ENCODE measurements around the gene GCK.

- peak; percentile 45 to 72 (median 62) for TF ChIP-seq CTCF (IDR thresholded peaks at IDR 0.05)
- TF ChIP-seq POLR2A (IDR thresholded peaks at IDR 0.05): no peak
These were observed 7.2 kb upstream of the GCK start for GRCh38 chr7:44196450-44196872.

Data from heart left ventricle (tissue), 13 donors.